T-helper 1 cell treated with Interleukin-12 subunit alpha and Interleukin-12 subunit beta and Interleukin-4 antibody, amounts not matched to agents 30 ng/mL and 1 ng/mL, for 36 hours (primary cell): Measurements from ENCODE around the gene SLC29A2. TPM values are rescaled to one million over a fixed set of nuclear protein-coding genes. Genes with fewer than 3 reads are reported as not detected.
"Not testable (repeated sequence)": the region's sequence is repeated elsewhere in the genome, so short reads cannot be mapped to it uniquely, and the experiment has no call there.

ENCODE experiments used
- intact Hi-C: fragments of 100-400 bp; cut with micrococcal nuclease; formaldehyde crosslinking; loops from one replicate; pipeline ENCODE4 v1.15.1; 2024
- total RNA-seq: library from RNA; stranded (reverse); gene quantifications from 2 replicates; pipeline ENCODE4 v1.2.3, GENCODE V29; 2022

SLC29A2 gene
- total RNA-seq, 1 donor from 2014 or later = 6.1 TPM

- intact Hi-C loops = loop anchor here (1.0 kb wide), 3 partner anchors 14 to 38 kb away; no protein-coding TSS in a partner anchor
These were observed 14.9 kb upstream of the SLC29A2 start for GRCh38 chr11:66386171-66387069.

GRCh38 chr11:66384316-66384715 lies 12.8 kb upstream of the SLC29A2 start:
- intact Hi-C loops = not testable (repeated sequence)

- intact Hi-C loops = not testable (repeated sequence)
These were observed 8.7 kb upstream of the SLC29A2 start for GRCh38 chr11:66380264-66380663.

GRCh38 chr11:66373690-66374287 lies 2.2 kb upstream of the SLC29A2 start:
- intact Hi-C loops = loop anchor here (5.0 kb wide), 1 partner anchor 244 kb away; the partner anchor contains the start of gene RBM14

- intact Hi-C loops = loop anchor here (5.0 kb wide), 1 partner anchor 244 kb away; the partner anchor contains the start of gene RBM14
These were observed 1.7 kb upstream of the SLC29A2 start for GRCh38 chr11:66373265-66373664.

- intact Hi-C loops = no loop called here
These were observed 2.3 kb downstream of the SLC29A2 start for GRCh38 chr11:66369073-66369894.

- intact Hi-C loops = no loop called here
These were observed 3.1 kb downstream of the SLC29A2 start for GRCh38 chr11:66368484-66368883.

- intact Hi-C loops = no loop called here
These were observed 3.8 kb downstream of the SLC29A2 start for GRCh38 chr11:66367561-66368312.

- intact Hi-C loops = no loop called here
These were observed 4.6 kb downstream of the SLC29A2 start for GRCh38 chr11:66366844-66367477.

GRCh38 chr11:66365711-66366619 lies 5.6 kb downstream of the SLC29A2 start:
- intact Hi-C loops = loop anchor here (2.0 kb wide), 1 partner anchor 17 kb away; no protein-coding TSS in a partner anchor

- intact Hi-C loops = loop anchor here (2.0 kb wide), 1 partner anchor 16 kb away; no protein-coding TSS in a partner anchor
These were observed 6.4 kb downstream of the SLC29A2 start for GRCh38 chr11:66365166-66365565.

GRCh38 chr11:66363805-66364535 lies 7.6 kb downstream of the SLC29A2 start:
- intact Hi-C loops = loop anchor here (2.0 kb wide), 1 partner anchor 15 kb away; no protein-coding TSS in a partner anchor

- intact Hi-C loops = no loop called here
These were observed 8.4 kb downstream of the SLC29A2 start for GRCh38 chr11:66363187-66363601.

GRCh38 chr11:66362481-66363147 lies 8.9 kb downstream of the SLC29A2 start:
- intact Hi-C loops = no loop called here

- intact Hi-C loops = no loop called here
These were observed 10.0 kb downstream of the SLC29A2 start for GRCh38 chr11:66361502-66361941.

- intact Hi-C loops = no loop called here
These were observed 11.0 kb downstream of the SLC29A2 start for GRCh38 chr11:66360406-66361073.

- intact Hi-C loops = no loop called here
These were observed 11.9 kb downstream of the SLC29A2 start for GRCh38 chr11:66359662-66360087.
